H1 (cell line): ENCODE data around the gene CRHR1. TPM values are rescaled to one million over a fixed set of nuclear protein-coding genes. Genes with fewer than 3 reads are reported as not detected.

Source experiments
- CTCF ChIA-PET: fragments of 300-600 bp; sonication (Branson Sonifier 250); formaldehyde crosslinking; loops from one replicate; lab custom pipeline; 2021; ENCODE audit not compliant: partially characterized antibody; lab: Charles Lee
- POLR2A ChIA-PET: fragments of 300-600 bp; sonication (Branson Sonifier 250); formaldehyde crosslinking; loops from one replicate; lab custom pipeline; 2021; ENCODE audit warnings: inconsistent platforms; ENCODE audit not compliant: partially characterized antibody; lab: Charles Lee
- DNase-seq, 2 experiments: peaks; one replicate each; pipeline versions ENCODE4 v3.0.0 to v3.0.0-alpha.2; 2010 to 2022; ENCODE audit warnings: low spot score in 2 of 2, low read depth in 1 of 2, mixed read lengths in 1 of 2
- FAIRE-seq: peaks from 2 replicates; lab custom pipeline; 2011; peaks lifted over from hg19 to GRCh38; lab: Jason Lieb, UNC
- H2AFZ ChIP-seq: 2 replicates; pipeline ENCODE4 v1.8.1; 2012; ENCODE audit warnings: low read length, inconsistent platforms
- H2AK5ac ChIP-seq: 2 replicates; pipeline ENCODE4 v1.6.1; 2013; ENCODE audit warnings: low read depth, low read length
- H2BK120ac ChIP-seq: replicated peaks from 2 replicates; pipeline ENCODE3; 2013; ENCODE audit warnings: low read depth, low read length, inconsistent platforms
- H2BK12ac ChIP-seq: 2 replicates; pipeline ENCODE4 v1.6.1; 2013; ENCODE audit warnings: low read depth, low read length
- H2BK15ac ChIP-seq: 2 replicates; pipeline ENCODE4 v1.6.1; 2013; ENCODE audit warnings: low read length
- H2BK20ac ChIP-seq: 2 replicates; pipeline ENCODE4 v1.6.1; 2013; ENCODE audit warnings: low read length
- H2BK5ac ChIP-seq: 2 replicates; pipeline ENCODE4 v1.6.1; 2013; ENCODE audit warnings: low read depth, low read length
- H3K14ac ChIP-seq: 2 replicates; pipeline ENCODE4 v1.6.1; 2013; ENCODE audit warnings: inconsistent platforms; ENCODE audit not compliant: insufficient read length
- H3K18ac ChIP-seq: 2 replicates; pipeline ENCODE4 v1.6.1; 2013; ENCODE audit warnings: low read length; ENCODE audit errors: extremely low read depth
- H3K23ac ChIP-seq: 2 replicates; pipeline ENCODE4 v1.6.1; 2013; ENCODE audit warnings: inconsistent platforms; ENCODE audit not compliant: insufficient read length
- H3K23me2 ChIP-seq: 2 replicates; pipeline ENCODE4 v1.6.1; 2013; ENCODE audit warnings: low read depth, low read length
- H3K27ac ChIP-seq: 2 replicates; pipeline ENCODE4 v1.6.1; 2011; ENCODE audit warnings: low read depth, low read length, inconsistent platforms
- H3K27me3 ChIP-seq, 4 experiments: replicated peaks in 1 of 4; 1 replicate in 1 of 4; 2 replicates in 3 of 4; pipeline versions ENCODE4 v1.6.1 to v1.8.1; 2011 to 2013; ENCODE audit warnings: low read length in 3 of 4, mild to moderate bottlenecking in 3 of 4, inconsistent platforms in 2 of 4, mixed read lengths in 2 of 4, moderate library complexity in 1 of 4; ENCODE audit not compliant: control insufficient read depth in 3 of 4, insufficient read depth in 3 of 4; ENCODE audit errors: extremely low read depth in 1 of 4
- H3K36me3 ChIP-seq, 4 experiments: 2 replicates each; pipeline versions ENCODE4 v1.6.1 to v1.8.1; 2011 to 2013; ENCODE audit warnings: mild to moderate bottlenecking in 4 of 4, low read length in 3 of 4, moderate library complexity in 2 of 4, control low read depth in 1 of 4, inconsistent platforms in 1 of 4; ENCODE audit not compliant: insufficient read depth in 4 of 4, control insufficient read depth in 2 of 4
- H3K4ac ChIP-seq: replicated peaks from 2 replicates; pipeline ENCODE3; 2013; ENCODE audit warnings: low read length, low read depth, mixed read lengths, inconsistent platforms; ENCODE audit not compliant: insufficient read length
- H3K4me1 ChIP-seq, 4 experiments: replicated peaks in 1 of 4; 1 replicate in 1 of 4; 2 replicates in 3 of 4; pipeline versions ENCODE4 v1.6.1 to v1.8.1; 2011 to 2013; ENCODE audit warnings: low read length in 3 of 4, inconsistent platforms in 2 of 4, mixed read lengths in 1 of 4; ENCODE audit not compliant: insufficient read depth in 4 of 4, control insufficient read depth in 3 of 4
- H3K4me2 ChIP-seq, 2 experiments: 2 replicates each; pipeline versions ENCODE4 v1.6.1 to v1.8.1; 2011 to 2013; ENCODE audit warnings: low read depth in 2 of 2, low read length in 2 of 2, control low read depth in 1 of 2, inconsistent platforms in 1 of 2, mild to moderate bottlenecking in 1 of 2; ENCODE audit not compliant: insufficient read depth in 1 of 2
- H3K4me3 ChIP-seq, 4 experiments: fragments of 200-600, 300-600 bp in 1 of 4; sonication (generic), shearing (Covaris generic), sonication (Bioruptor Twin) in 1 of 4; 2 replicates each; pipeline versions ENCODE4 v1.5.1 to v1.8.1; 2011 to 2016; ENCODE audit warnings: low read length in 4 of 4, low read depth in 3 of 4, control low read depth in 2 of 4, inconsistent platforms in 2 of 4, mild to moderate bottlenecking in 2 of 4, mixed read lengths in 1 of 4, moderate library complexity in 1 of 4; ENCODE audit not compliant: insufficient read depth in 2 of 4; ENCODE audit errors: extremely low read depth in 1 of 4
- H3K56ac ChIP-seq: replicated peaks from 2 replicates; pipeline ENCODE3; 2013; ENCODE audit warnings: low read depth, mild to moderate bottlenecking, mixed read lengths, low read length, inconsistent platforms; ENCODE audit not compliant: insufficient read length
- H3K79me1 ChIP-seq: 2 replicates; pipeline ENCODE4 v1.6.1; 2013; ENCODE audit warnings: low read depth, low read length, control low read depth
- H3K79me2 ChIP-seq, 2 experiments: 2 replicates each; pipeline versions ENCODE4 v1.6.1 to v1.8.1; 2012 to 2013; ENCODE audit warnings: low read length in 2 of 2, mild to moderate bottlenecking in 2 of 2, inconsistent platforms in 1 of 2; ENCODE audit not compliant: insufficient read depth in 2 of 2, control insufficient read depth in 1 of 2
- H3K9ac ChIP-seq, 4 experiments: replicated peaks in 1 of 4; 1 replicate in 1 of 4; 2 replicates in 3 of 4; pipeline versions ENCODE4 v1.6.1 to v1.8.1; 2011 to 2013; ENCODE audit warnings: low read depth in 3 of 4, low read length in 3 of 4, control low read depth in 2 of 4, mild to moderate bottlenecking in 2 of 4, moderate library complexity in 2 of 4, inconsistent platforms in 1 of 4; ENCODE audit errors: extremely low read depth in 1 of 4
- H3K9me3 ChIP-seq, 2 experiments: 2 replicates each; pipeline versions ENCODE4 v1.6.1 to v1.8.1; 2012 to 2013; ENCODE audit warnings: mild to moderate bottlenecking in 2 of 2, moderate library complexity in 2 of 2, control low read depth in 1 of 2, inconsistent platforms in 1 of 2, low read depth in 1 of 2, low read length in 1 of 2, mixed read lengths in 1 of 2; ENCODE audit not compliant: insufficient read depth in 2 of 2
- H4K20me1 ChIP-seq, 2 experiments: replicated peaks in 1 of 2; 2 replicates each; pipeline versions ENCODE3 to v1.8.1; 2011 to 2013; ENCODE audit warnings: inconsistent platforms in 2 of 2, low read length in 2 of 2, mild to moderate bottlenecking in 1 of 2; ENCODE audit not compliant: insufficient read depth in 2 of 2, control insufficient read depth in 1 of 2
- H4K5ac ChIP-seq: 2 replicates; pipeline ENCODE4 v1.6.1; 2013; ENCODE audit warnings: low read length, low read depth, mixed read lengths, inconsistent platforms; ENCODE audit not compliant: insufficient read length
- H4K8ac ChIP-seq: 2 replicates; pipeline ENCODE4 v1.8.0; 2013; ENCODE audit warnings: mild to moderate bottlenecking, moderate library complexity, low read length, inconsistent platforms; ENCODE audit not compliant: insufficient read depth; ENCODE audit errors: extremely low read depth
- H4K91ac ChIP-seq: replicated peaks from 2 replicates; pipeline ENCODE3; 2013; ENCODE audit warnings: low read length, mixed read lengths, inconsistent platforms; ENCODE audit not compliant: insufficient read length
- EP300 ChIP-seq, 2 experiments: IDR thresholded peaks; 1 replicate in 1 of 2; 2 replicates in 1 of 2; pipeline ENCODE4 v1.6.1; 2011 to 2012; ENCODE audit warnings: low read depth in 2 of 2, low read length in 2 of 2, mild to moderate bottlenecking in 2 of 2, borderline replicate concordance in 1 of 2, inconsistent platforms in 1 of 2, moderate library complexity in 1 of 2
- TBP ChIP-seq: IDR thresholded peaks from 2 replicates; pipeline ENCODE4 v1.6.1; 2011; ENCODE audit warnings: low read depth, low read length, improper control_type of control experiment
- YY1 ChIP-seq: IDR thresholded peaks from 2 replicates; pipeline ENCODE4 v1.6.1; 2011; ENCODE audit warnings: low read depth, mild to moderate bottlenecking, low read length
- WGBS, 2 experiments: shearing (Covaris generic) in 1 of 2; methylation state at CpG; one replicate each; pipeline versions ENCODE4 v1.1.6 to v1.1.7; 2013 to 2015; ENCODE audit warnings: low lambda C conversion rate in 2 of 2, mixed read lengths in 2 of 2, inconsistent platforms in 1 of 2, low coverage in 1 of 2, missing lambda C conversion rate in 1 of 2; ENCODE audit not compliant: insufficient replicate concordance in 2 of 2, insufficient coverage in 1 of 2, insufficient read length in 1 of 2; ENCODE audit errors: extremely low coverage in 1 of 2, missing lambda C conversion rate in 1 of 2; 5-methylcytosine and 5-hydroxymethylcytosine counted together
- polyA plus RNA-seq, 7 experiments: library from polyadenylated mRNA; depleted of rRNA in 3 of 7; stranded (reverse) in 5 of 7; unstranded in 2 of 7; fragments of >200 nt in 5 of 7; fragments of 200-250 nt in 2 of 7; gene quantifications; 1 replicate in 5 of 7; 2 replicates in 1 of 7; 4 replicates in 1 of 7; pipeline versions ENCODE4 v1.2.1 to v1.2.3, GENCODE V29; 2011 to 2013; ENCODE audit warnings: missing spikeins in 2 of 7, mixed read lengths in 2 of 7
- total RNA-seq: library from RNA; stranded (reverse); fragmentation: NEBNext Ultra II Directional; extraction: Animal tissue kit (Norgen Biotek cat#: 25700); gene quantifications from 2 replicates; pipeline ENCODE4 v1.2.1, GENCODE V29; 2021

CRHR1 gene
- total and polyA plus RNA-seq, 2 of the 8 experiments (the other 6 are each of a cell fraction or from before 2014, with no cell fraction given): 0.56 to 1.7 TPM

DNA sequence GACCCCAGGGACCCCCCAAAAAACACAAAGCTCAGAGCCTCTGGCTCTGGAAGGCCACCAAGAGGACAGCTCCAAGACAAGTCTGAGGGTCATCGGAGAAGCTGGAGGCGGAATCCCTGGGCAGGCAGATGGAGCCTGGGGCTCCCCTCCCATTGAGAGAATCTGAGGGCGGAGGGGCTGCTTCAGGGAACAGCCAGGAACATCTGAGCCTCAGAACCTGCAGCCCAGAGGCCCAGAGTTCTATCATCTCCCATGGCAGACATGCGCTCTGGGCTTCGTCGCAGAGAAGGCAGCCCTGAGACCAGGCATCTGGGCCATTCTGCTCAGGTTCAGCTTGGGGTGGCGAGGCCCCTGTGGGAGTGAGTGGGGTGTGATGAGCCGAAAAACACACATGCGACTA lies 53.5 kb downstream of the CRHR1 start:
- no peak for FAIRE-seq
- CTCF ChIA-PET: interaction anchor here (1.0 to 11.9 kb wide), 11 partner anchors 11 to 196 kb away, joined by 3 to 137 read pairs (median 6); no protein-coding TSS in a partner anchor

More for the DNA sequence above, 53.5 kb downstream of the CRHR1 start:
- Histone ChIP-seq H3K79me1 (no peaks in the 10 kb centered on the region), H4K5ac (no peak overlapping the region), H3K18ac (no peak overlapping the region), H3K23ac (no peak overlapping the region), H2BK120ac (no peak overlapping the region), H3K9me3 (no peaks in the 10 kb centered on the region), H3K9ac (no peak overlapping the region), H2BK5ac (no peak overlapping the region), H2BK12ac (no peak overlapping the region), H3K27me3 (no peaks in the 10 kb centered on the region), H3K56ac (no peak overlapping the region), H2AK5ac (no peak overlapping the region), H3K4me3 (no peak overlapping the region), H2AFZ (no peak overlapping the region), H4K8ac (no peak overlapping the region), H3K23me2 (no peaks in the 10 kb centered on the region), H3K36me3 (no peaks in the 10 kb centered on the region), H3K4ac (no peak overlapping the region), H3K27ac (no peak overlapping the region), H2BK20ac (no peak overlapping the region)
- POLR2A ChIA-PET: no interaction called here
- no peak for DNase-seq
- WGBS, 2 experiments: 82% methylated on average over 9 of the region's 9 CpGs; no CpG with 5 or more reads in 1 of the 2 experiments
- TF ChIP-seq TBP (no peak), YY1 (no peak), EP300 (IDR thresholded peaks at IDR 0.05; ENCODE audit: borderline replicate concordance in 1 of 2, low read depth in 2 of 2, low read length in 2 of 2) (peak in 1 of 2 experiments; percentile 80; a peak in 1 of 3 replicates)
- TF ChIP-seq, all 59 proteins: peak for 1
- no peak overlapping the region for H4K91ac ChIP-seq
- peaks cover 0 to 2% (median 2%) of the 10 kb centered on the region in 4 experiments; a peak in 2 of 7 replicates for H3K4me1 ChIP-seq
- H3K4me2 ChIP-seq: no peak overlapping the region
- no peak overlapping the region for H3K14ac ChIP-seq
- H2BK15ac ChIP-seq: no peak overlapping the region
- H3K79me2 ChIP-seq: no peaks in the 10 kb centered on the region
- H4K20me1 ChIP-seq: no peaks in the 10 kb centered on the region
